Endothelial cell of umbilical vein (primary cell): ENCODE data around the gene CENPP. TPM values are rescaled to one million over a fixed set of nuclear protein-coding genes. Genes with fewer than 3 reads are reported as not detected.

Experiments
- BruUV-seq: library from RNA; stranded (reverse); fragments of 400-500 nt; replicated peaks from 2 replicates; lab custom pipeline; 2021; lab: Mats Ljungman, UMichigan
- CTCF ChIA-PET: fragments of 300-600, 350-600 bp; sonication (Branson Sonifier 250); formaldehyde crosslinking; loops from one replicate; lab custom pipeline; 2021; ENCODE audit warnings: antibody characterized with exemption, inconsistent platforms; lab: Charles Lee
- POLR2A ChIA-PET: fragments of 300-600, 350-600 bp; sonication (Branson Sonifier 250); formaldehyde crosslinking; loops from one replicate; lab custom pipeline; 2021; ENCODE audit warnings: antibody characterized with exemption, inconsistent platforms; lab: Charles Lee
- DNase-seq: peaks from one replicate; pipeline ENCODE4 v3.0.0-alpha.2; 2011; ENCODE audit warnings: low read depth, low spot score
- FAIRE-seq: peaks from 2 replicates; lab custom pipeline; 2011; peaks lifted over from hg19 to GRCh38; lab: Jason Lieb, UNC
- H2AFZ ChIP-seq: 2 replicates; pipeline ENCODE4 v1.6.0; 2012; ENCODE audit warnings: low read depth, low read length, control low read depth, inconsistent platforms
- H3K27ac ChIP-seq: 2 replicates; pipeline ENCODE4 v1.5.1; 2011; ENCODE audit warnings: low read depth, mild to moderate bottlenecking, control low read depth, low read length, moderate library complexity; ENCODE audit not compliant: insufficient read depth
- H3K27me3 ChIP-seq, 2 experiments: 2 replicates each; pipeline versions ENCODE4 v1.6.0 to v1.6.1; 2011; ENCODE audit warnings: low read length in 2 of 2, mixed read lengths in 1 of 2; ENCODE audit not compliant: control insufficient read depth in 2 of 2, insufficient read depth in 2 of 2
- H3K36me3 ChIP-seq, 2 experiments: 2 replicates in 1 of 2; 3 replicates in 1 of 2; pipeline ENCODE4 v1.5.1; 2011; ENCODE audit warnings: low read length in 2 of 2, mild to moderate bottlenecking in 1 of 2, moderate library complexity in 1 of 2; ENCODE audit not compliant: control insufficient read depth in 2 of 2, insufficient read depth in 2 of 2; ENCODE audit errors: extremely low read depth in 1 of 2
- H3K4me1 ChIP-seq: 3 replicates; pipeline ENCODE4 v1.5.1; 2011; ENCODE audit warnings: mild to moderate bottlenecking, low read length; ENCODE audit not compliant: control insufficient read depth, insufficient read depth; ENCODE audit errors: extremely low read depth
- H3K4me2 ChIP-seq: 2 replicates; pipeline ENCODE4 v1.6.1; 2011; ENCODE audit warnings: low read length, control low read depth, mixed read lengths; ENCODE audit not compliant: insufficient read depth
- H3K4me3 ChIP-seq, 3 experiments: fragments of 200-600 bp in 1 of 3; sonication (generic), shearing (Covaris generic) in 1 of 3; replicated peaks in 1 of 3; 2 replicates each; pipeline ENCODE4 v1.5.1; 2011 to 2016; ENCODE audit warnings: control low read depth in 3 of 3, low read length in 3 of 3, mild to moderate bottlenecking in 2 of 3, inconsistent platforms in 1 of 3, low read depth in 1 of 3, moderate library complexity in 1 of 3; ENCODE audit not compliant: insufficient read depth in 1 of 3
- H3K79me2 ChIP-seq: 2 replicates; pipeline ENCODE4 v1.6.0; 2012; ENCODE audit warnings: low read length, inconsistent platforms; ENCODE audit not compliant: control insufficient read depth, insufficient read depth
- H3K9ac ChIP-seq: replicated peaks from 2 replicates; pipeline ENCODE3; 2011; ENCODE audit warnings: low read length, control low read depth; ENCODE audit not compliant: insufficient read depth; ENCODE audit errors: extremely low read depth
- H3K9me1 ChIP-seq: replicated peaks from 3 replicates; pipeline ENCODE4 v1.6.0; 2011; ENCODE audit warnings: mild to moderate bottlenecking, low read length; ENCODE audit not compliant: control insufficient read depth, insufficient read depth; ENCODE audit errors: extremely low read depth
- H3K9me3 ChIP-seq: replicated peaks from 2 replicates; pipeline ENCODE4 v1.5.1; 2012; ENCODE audit warnings: low read length, inconsistent platforms; ENCODE audit not compliant: control insufficient read depth, insufficient read depth
- H4K20me1 ChIP-seq: replicated peaks from 2 replicates; pipeline ENCODE3; 2011; ENCODE audit warnings: mild to moderate bottlenecking, low read length; ENCODE audit not compliant: control insufficient read depth, insufficient read depth; ENCODE audit errors: extremely low read depth
- EZH2 ChIP-seq: IDR thresholded peaks from 2 replicates; pipeline ENCODE4 v1.6.1; 2012; ENCODE audit warnings: borderline replicate concordance, low read depth, mild to moderate bottlenecking, moderate library complexity, low read length, inconsistent platforms; ENCODE audit not compliant: severe bottlenecking
- FOS ChIP-seq: IDR thresholded peaks from 2 replicates; pipeline ENCODE4 v1.6.1; 2011; ENCODE audit warnings: mild to moderate bottlenecking, low read length, moderate library complexity, borderline replicate concordance; ENCODE audit not compliant: insufficient read depth
- GATA2 ChIP-seq: IDR thresholded peaks from 2 replicates; pipeline ENCODE4 v1.7.0; 2011; ENCODE audit warnings: low read depth, mild to moderate bottlenecking, moderate library complexity, mixed read lengths, low read length; ENCODE audit not compliant: insufficient read length, insufficient read depth
- JUN ChIP-seq: IDR thresholded peaks from 2 replicates; pipeline ENCODE4 v1.6.1; 2011; ENCODE audit warnings: borderline replicate concordance, low read depth; ENCODE audit not compliant: insufficient read length, insufficient read depth
- MAX ChIP-seq: IDR thresholded peaks from 2 replicates; pipeline ENCODE4 v1.6.1; 2011; ENCODE audit not compliant: insufficient read depth, insufficient read length
- MYC ChIP-seq: IDR thresholded peaks from one replicate; pipeline ENCODE4 v1.6.1; 2011; ENCODE audit warnings: mild to moderate bottlenecking, low read depth, low read length
- POLR2A ChIP-seq: IDR thresholded peaks from 2 replicates; pipeline ENCODE4 v1.6.1; 2012; ENCODE audit warnings: low read depth, mild to moderate bottlenecking, control low read depth, low read length
- POLR2AphosphoS5 ChIP-seq: IDR thresholded peaks from 2 replicates; pipeline ENCODE4 v1.6.1; 2012; ENCODE audit warnings: low read depth, mild to moderate bottlenecking, control low read depth, low read length, moderate library complexity; ENCODE audit not compliant: insufficient read depth
- dilution Hi-C: fragments of 300-500 bp; cut with MboI; formaldehyde crosslinking; loops from one replicate; pipeline ENCODE4 v1.15.0; 2019; ENCODE audit warnings: low sequenced_read_pairs; ENCODE audit not compliant: extremely low pct_ligation_motif_present
- intact Hi-C: fragments of 100-400 bp; cut with micrococcal nuclease; formaldehyde crosslinking; loops from one replicate; pipeline ENCODE4 v1.10.0; 2022
- polyA plus RNA-seq, 4 experiments: library from polyadenylated mRNA; depleted of rRNA in 3 of 4; stranded (reverse) in 3 of 4; unstranded in 1 of 4; fragments of >200 nt; gene quantifications; 2 replicates each; pipeline versions ENCODE4 v1.2.1 to v1.2.3, GENCODE V29; 2011 to 2012; ENCODE audit warnings: missing spikeins in 1 of 4
- total RNA-seq: library from RNA; stranded (reverse); gene quantifications from 2 replicates; pipeline ENCODE4 v1.2.3, GENCODE V29; 2021
- TF ChIP-seq, protein P1 (sequence below), 2 donors: IDR thresholded peaks; 1 replicate in 1 of 2; 2 replicates in 1 of 2; pipeline ENCODE4 v1.5.1; 2011; ENCODE audit warnings: low read length in 2 of 2, mild to moderate bottlenecking in 2 of 2, moderate library complexity in 2 of 2, control low read depth in 1 of 2, inconsistent platforms in 1 of 2, low read depth in 1 of 2; ENCODE audit not compliant: insufficient read depth in 1 of 2; ENCODE audit errors: extremely low read depth in 1 of 2

The CENPP gene
- total and polyA plus RNA-seq, 2 donors (not counting 3 experiments of a cell fraction or from before 2014, with no cell fraction given) = 1.2 to 12.0 TPM

GRCh38 chr9:92435263-92435662 lies 109.5 kb downstream of the CENPP start:
- TF ChIP-seq JUN (no peak), POLR2AphosphoS5 (no peak), POLR2A (no peak), MYC (no peak), EZH2 (no peak), FOS (no peak), GATA2 (no peak), MAX (no peak)
- TF ChIP-seq, protein P1, sequence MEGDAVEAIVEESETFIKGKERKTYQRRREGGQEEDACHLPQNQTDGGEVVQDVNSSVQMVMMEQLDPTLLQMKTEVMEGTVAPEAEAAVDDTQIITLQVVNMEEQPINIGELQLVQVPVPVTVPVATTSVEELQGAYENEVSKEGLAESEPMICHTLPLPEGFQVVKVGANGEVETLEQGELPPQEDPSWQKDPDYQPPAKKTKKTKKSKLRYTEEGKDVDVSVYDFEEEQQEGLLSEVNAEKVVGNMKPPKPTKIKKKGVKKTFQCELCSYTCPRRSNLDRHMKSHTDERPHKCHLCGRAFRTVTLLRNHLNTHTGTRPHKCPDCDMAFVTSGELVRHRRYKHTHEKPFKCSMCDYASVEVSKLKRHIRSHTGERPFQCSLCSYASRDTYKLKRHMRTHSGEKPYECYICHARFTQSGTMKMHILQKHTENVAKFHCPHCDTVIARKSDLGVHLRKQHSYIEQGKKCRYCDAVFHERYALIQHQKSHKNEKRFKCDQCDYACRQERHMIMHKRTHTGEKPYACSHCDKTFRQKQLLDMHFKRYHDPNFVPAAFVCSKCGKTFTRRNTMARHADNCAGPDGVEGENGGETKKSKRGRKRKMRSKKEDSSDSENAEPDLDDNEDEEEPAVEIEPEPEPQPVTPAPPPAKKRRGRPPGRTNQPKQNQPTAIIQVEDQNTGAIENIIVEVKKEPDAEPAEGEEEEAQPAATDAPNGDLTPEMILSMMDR (IDR thresholded peaks at IDR 0.05; ENCODE audit: extremely low read depth in 1 of 2, insufficient read depth in 1 of 2, low read depth in 1 of 2, low read length in 2 of 2) = no peak
- H3K79me2 ChIP-seq = no peaks in the 10 kb centered on the region
- H2AFZ ChIP-seq = no peak overlapping the region
- no peak for FAIRE-seq
- ChIA-PET CTCF (interaction anchor here (0.5 to 2.4 kb wide), 2 partner anchors 19 to 107 kb away, joined by 3 to 14 read pairs; no protein-coding TSS in a partner anchor), POLR2A (no interaction called here)
- intact Hi-C loops (loop anchor here (10.0 kb wide), 1 partner anchor 50 kb away; the partner anchor contains the start of gene ASPN), dilution Hi-C loops (no loop called here)
- no peaks in the 10 kb centered on the region for H3K4me1 ChIP-seq
- no peak for DNase-seq
- no peak overlapping the region for H3K4me3 ChIP-seq
- H3K9ac ChIP-seq = no peak overlapping the region
- H3K36me3 ChIP-seq = no peaks in the 10 kb centered on the region
- H3K27ac ChIP-seq = no peak overlapping the region
- no peak overlapping the region for H3K4me2 ChIP-seq
- no TSS peak for BruUV-seq
- no peaks in the 10 kb centered on the region for H4K20me1 ChIP-seq
- no peaks in the 10 kb centered on the region for H3K9me1 ChIP-seq
- H3K9me3 ChIP-seq = no peaks in the 10 kb centered on the region
- H3K27me3 ChIP-seq = no peaks in the 10 kb centered on the region
